ENCODE measurements around the gene B4GALT7.
"Not testable (repeated sequence)": the region's sequence is repeated elsewhere in the genome, so short reads cannot be mapped to it uniquely, and the experiment has no call there.

B4GALT7 gene
- total RNA-seq = 11.2 to 15.1 (median 14.6) reads per million in 4 donors

- peak; percentile 66 to 84 (median 75) for DNase-seq
These were observed at the start of gene B4GALT7 for GRCh38 chr5:177599731-177600507. TSS of gene B4GALT7 (plus strand) at chr5:177600132. CDS start at chr5:177600211, 79 bp downstream.

DNA sequence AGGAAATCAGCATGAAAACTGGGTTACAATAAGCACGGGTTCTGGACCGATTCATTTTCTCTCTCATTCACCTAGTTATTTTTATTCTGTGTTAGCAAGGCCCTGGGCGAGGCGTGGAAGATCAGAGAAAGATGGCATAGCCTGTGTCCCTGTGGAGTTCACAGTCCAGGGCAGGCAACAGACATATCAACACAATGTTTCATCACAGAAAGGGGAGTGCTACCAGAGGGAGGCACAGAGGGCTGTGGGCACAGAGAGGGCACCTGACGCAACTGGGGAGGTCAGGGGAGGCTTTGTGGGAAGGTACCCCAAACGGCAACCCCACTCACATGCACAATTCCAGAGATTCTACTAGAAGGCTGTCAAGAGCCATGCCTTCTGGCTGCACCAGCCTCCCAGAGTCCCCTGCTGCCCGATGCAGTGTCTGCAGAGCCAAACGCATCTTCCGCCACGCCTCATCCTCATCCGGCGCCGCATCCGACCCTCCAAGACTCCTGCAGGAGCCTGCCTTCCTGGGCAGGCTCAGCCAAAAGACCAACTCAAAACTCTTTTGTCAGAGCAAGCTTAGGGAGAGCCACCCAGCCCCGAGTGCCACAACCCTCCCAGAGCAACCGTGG lies 47.0 kb upstream of the B4GALT7 start:
- no peak for DNase-seq

DNA sequence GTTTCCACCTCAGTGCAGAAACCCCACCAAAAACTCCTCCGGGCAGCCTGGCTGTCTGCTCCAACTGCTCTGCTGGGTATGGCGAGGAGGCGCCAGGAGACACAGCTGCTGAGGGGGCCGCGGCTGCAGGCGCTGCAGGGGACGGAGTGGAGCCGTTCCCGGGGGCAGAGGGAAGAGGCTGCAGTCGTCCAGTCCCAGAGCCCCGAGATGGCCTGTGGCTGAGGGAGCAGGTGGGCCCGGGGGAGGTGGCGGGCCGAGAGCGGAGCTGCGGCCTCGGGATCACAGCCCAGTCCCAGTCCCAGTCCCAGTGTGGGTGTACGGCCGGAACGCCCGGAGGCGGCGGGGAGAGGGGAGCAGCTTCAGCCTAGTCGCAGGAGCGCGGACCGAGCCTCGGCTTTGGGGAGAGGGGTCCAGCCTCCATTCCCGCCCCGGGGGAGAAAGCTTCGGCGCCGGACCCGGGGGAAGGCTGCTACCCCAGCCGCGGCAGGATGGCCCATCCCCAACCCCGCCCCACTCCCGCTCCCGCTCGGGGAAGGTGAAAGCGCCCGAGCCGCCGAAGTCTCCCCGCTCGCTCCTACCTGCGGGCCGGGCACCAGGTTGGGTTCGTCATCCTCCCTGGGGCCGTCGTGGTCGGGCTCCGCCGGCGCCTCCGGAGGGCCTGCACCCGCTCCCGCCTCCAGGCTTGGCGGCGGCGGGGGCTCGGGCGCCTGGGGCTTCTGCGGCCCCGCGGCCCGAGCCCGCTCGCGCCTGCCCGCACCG lies 46.1 kb upstream of the B4GALT7 start:
- DNase-seq = peak in 4 of 5 donors; percentile 17 to 32 (median 24)

DNA sequence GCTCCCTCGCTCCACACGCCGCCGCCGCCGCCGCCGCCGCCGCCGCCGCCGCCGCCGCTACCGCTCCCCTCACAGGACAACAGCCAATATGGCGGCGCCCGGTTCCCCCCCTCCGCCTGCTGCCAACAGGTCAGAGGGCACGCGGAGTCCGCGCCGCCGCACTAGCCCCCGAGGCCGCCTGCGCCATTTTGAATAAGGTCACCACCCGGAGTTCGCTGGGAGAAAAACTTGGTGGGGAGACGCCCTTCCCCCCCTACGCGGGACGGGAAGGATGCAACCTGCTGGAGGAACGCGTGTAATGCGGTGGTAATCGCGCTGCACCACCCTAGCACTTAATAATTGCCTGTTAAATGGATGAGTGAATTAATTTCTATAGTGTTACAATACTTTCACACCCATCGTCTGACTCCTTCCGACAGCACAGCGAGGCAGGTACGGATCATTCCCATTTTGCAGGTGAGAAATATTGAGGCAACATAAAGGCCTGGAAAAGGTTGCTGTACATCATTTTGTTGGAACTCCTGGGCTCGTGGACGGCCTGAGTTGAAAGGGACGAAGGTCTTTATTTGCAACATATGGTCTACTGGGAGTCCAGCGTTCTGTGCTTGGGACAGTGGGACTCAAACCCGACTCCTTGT lies 45.3 kb upstream of the B4GALT7 start, which contains the start of gene FAM193B:
Gene FAM193B (minus strand): TSS at position 90 of the 638 bp plus-strand sequence. CDS start 105 bp downstream, outside the sequence.
- DNase-seq = peak; percentile 89 to 93 (median 91)

DNA sequence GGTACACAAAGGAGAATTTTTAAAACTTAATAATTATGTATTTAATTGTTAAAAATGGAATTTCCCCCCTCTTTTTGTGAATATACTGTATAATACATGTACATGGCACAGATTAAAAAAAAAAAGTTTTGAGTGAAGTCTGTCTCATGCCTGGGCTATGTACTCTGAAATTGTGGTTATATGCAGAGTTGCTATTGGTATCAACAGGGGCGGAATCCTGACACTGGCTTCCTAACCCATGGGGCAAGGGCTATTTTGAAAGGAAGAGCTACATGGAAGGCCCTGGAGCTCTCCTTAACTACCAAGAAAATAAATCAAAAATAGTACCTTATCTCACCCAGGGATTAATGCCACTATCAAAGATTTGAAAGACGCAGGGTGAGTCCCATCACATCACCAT lies 44.7 kb upstream of the B4GALT7 start:
- DNase-seq = no peak

DNA sequence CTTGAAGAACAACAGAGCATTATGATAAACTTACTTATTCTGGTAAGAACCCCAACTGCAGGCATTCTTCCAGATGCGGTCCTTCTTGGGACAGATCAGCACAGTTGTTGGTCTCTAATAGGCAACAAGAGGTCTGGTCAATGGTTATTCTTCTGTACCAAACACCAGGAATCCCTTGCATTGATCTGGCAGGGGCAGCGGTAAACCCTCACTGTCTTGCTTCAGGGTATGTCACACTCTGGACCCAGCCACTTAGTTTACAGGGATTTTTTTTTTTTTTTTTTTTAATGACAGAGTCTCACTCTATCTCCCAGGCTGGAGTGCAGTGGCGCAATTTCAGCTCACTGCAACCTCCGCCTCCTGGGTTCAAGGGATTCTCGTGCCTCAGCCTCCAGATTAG lies 44.3 kb upstream of the B4GALT7 start:
- no peak for DNase-seq

DNA sequence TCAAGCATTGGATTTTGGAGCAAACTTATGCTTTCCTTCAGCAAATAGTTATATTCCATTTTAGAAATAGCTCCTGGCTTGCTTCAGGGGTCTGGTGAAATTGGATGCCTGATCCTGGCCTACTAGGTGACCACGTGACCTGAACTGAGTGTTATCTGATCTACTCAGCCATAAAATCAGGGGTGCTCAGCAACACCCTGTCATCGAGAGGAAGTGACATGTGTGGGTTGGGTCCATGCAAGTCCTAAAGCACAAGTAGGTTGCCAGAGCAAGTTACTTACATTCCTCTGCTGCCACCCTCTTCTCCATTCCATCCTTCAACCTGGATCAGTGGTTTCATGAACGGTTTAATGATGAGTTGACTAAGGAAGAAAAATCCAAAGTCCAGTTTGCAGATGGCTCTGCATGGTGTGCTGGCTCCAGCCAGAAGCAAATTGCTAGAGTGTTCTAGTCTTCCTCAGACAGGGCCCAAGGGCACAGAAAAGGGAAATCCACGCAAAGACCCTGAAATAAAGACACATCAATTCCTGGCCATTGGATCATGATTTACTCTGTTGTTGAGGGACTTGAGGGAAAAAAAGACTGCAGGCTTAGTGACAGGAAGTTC lies 42.8 kb upstream of the B4GALT7 start:
- DNase-seq = peak in 1 of 5 donors; percentile 43

GRCh38 chr5:177557796-177558195 lies 42.1 kb upstream of the B4GALT7 start:
- no peak for DNase-seq

DNA sequence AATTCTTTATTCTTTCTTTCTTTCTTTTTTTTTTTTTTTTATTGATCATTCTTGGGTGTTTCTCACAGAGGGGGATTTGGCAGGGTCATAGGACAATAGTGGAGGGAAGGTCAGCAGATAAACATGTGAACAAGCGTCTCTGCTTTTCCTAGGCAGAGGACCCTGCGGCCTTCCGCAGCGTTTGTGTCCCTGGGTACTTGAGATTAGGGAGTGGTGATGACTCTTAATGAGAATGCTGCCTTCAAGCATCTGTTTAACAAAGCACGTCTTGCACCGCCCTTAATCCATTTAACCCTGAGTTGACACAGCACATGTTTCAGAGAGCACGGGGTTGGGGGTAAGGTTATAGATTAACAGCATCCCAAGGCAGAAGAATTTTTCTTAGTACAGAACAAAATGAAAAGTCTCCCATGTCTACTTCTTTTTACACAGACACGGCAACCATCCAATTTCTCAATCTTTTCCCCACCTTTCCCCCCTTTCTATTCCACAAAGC lies 40.4 kb upstream of the B4GALT7 start:
- not testable (repeated sequence) for DNase-seq

- no peak for DNase-seq
These were observed 34.9 kb upstream of the B4GALT7 start for GRCh38 chr5:177565046-177565445.

GRCh38 chr5:177568326-177568725 lies 31.6 kb upstream of the B4GALT7 start:
- no peak for DNase-seq

GRCh38 chr5:177569894-177570293 lies 30.0 kb upstream of the B4GALT7 start:
- DNase-seq = no peak

- DNase-seq = no peak
These were observed 24.4 kb upstream of the B4GALT7 start for GRCh38 chr5:177575488-177575887.

- no peak for DNase-seq
These were observed 23.8 kb upstream of the B4GALT7 start for GRCh38 chr5:177576169-177576568.

DNA sequence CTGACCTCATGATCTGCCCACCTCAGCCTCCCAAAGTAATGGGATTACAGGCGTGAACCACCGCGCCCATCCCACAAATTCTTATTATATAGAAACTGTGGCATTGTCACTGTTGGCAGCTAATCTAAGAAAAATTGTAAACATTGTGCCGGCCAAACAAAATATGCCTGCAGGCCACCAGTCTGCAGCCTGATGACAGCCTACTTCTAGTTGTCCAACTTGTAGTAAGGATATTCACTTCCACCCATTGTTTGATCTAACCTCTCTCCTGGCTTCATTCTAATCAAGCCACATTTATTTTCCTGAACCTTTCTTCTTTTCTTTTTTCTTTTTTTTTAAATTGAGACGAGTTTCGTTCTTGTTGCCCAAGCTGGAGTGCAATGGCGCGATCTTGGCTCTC lies 21.6 kb upstream of the B4GALT7 start:
- DNase-seq = no peak

DNA sequence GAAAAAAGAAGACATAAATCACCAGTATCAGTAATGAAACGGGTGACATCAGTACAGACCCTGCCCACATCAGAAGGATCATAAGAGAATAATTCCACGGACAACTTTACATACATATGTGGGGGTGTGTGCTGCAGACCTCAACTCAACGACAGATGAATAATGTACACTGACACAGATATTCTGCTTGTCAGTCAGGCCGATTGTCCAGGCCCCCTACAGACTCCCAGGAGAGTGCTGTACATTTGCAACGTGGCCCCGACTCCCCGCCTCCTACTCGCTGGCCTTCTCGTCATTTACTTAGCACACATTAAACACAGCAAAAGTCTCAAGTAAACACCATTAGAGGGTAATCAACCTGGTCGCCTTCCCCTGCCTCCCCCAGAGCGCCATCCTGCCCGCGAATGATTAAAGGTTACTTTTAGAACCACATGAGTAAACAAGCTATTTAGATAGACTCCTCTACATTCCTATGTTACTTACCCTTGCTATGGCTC lies 11.5 kb upstream of the B4GALT7 start:
- no peak for DNase-seq

- DNase-seq = no peak
These were observed 9.5 kb upstream of the B4GALT7 start for GRCh38 chr5:177590406-177590805.

GRCh38 chr5:177591690-177592009 lies 8.3 kb upstream of the B4GALT7 start:
- no peak for DNase-seq

GRCh38 chr5:177592010-177592834 lies 7.7 kb upstream of the B4GALT7 start, which contains the start of gene TMED9:
TSS of gene TMED9 (plus strand) at chr5:177592203. CDS start at chr5:177592215, 12 bp downstream.
- peak; percentile 76 to 85 (median 82) for DNase-seq

DNA sequence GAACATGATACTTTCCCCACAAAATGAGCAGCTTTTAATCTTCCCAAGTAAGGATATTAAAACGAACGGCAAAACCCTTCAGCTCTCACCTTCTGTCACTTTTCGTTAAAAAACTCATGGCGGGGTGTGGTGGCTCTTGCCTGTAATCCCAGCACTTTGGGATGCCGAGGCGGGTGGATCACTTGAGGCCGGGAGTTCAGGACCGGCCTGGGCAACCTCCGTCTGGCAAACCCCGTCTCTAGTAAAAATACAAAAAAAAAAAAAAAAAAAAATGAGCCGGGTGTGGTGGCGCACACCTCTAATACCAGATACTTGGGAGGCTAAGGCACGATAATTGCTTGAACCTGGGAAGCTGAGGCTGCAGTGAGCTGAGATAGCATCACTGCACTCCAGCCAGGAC lies 7.0 kb upstream of the B4GALT7 start:
- DNase-seq = no peak

DNA sequence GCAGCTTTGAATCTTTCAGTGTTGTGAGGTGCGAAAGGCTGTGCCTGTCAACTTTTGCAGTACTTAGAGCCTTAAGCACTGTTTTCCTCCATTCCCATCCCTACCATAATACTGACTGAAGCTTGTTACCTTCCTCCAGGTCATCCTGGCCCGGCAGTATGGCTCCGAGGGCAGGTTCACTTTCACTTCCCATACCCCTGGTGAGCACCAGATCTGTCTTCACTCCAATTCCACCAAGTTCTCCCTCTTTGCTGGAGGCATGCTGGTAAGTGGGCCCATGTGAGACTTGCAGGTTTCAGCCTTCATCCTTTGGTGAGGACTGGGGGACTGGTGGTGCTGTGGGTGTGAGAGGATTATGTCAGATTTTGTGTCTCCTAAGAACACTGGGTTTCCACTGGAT lies 6.4 kb upstream of the B4GALT7 start:
- DNase-seq = no peak

Data from T-helper 1 cell (primary cell).